ENCODE results near the gene SALL3. TPM values are rescaled to one million over a fixed set of nuclear protein-coding genes. Genes with fewer than 3 reads are reported as not detected.
A peak's percentile ranks its signal among the peaks of the same experiment; 100 is the strongest.

Gene SALL3
- total RNA-seq, result 0.30 and 0.48 TPM in 2 replicates
- polyA plus RNA-seq, result 0.54 and 1.1 TPM in 2 replicates

DNA sequence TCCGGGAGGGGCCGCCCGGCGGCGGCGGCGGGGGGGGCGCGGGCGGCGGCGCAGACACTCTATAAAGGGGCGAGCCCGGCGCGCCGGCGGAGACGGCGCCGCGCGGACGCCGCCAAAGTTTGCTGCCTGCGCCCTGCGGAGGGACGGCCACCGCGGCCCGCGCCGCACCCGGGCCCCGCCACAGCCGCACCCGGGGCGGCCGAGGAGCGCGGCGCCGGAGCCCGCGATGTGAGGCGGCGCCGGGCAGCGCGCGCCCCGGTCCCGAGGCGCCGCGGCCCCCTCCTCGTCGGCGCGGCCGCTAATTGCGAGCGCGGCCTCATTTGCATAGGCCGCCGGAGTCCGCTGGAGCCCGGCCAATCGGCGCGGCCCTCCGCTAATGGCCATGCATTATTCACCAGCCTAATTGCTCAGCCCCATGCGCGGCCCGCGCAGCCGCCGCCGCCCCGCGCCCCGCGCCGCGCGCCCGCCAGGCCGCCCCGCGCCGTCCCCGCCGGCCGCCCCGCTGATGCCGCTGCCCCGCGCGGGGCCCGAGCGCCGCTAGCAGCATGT lies at the start of gene SALL3:
SALL3 (plus strand) TSS at position 89 of the 549 bp plus-strand sequence; CDS start at position 546, 457 bp downstream.
- DNase-seq (ENCODE audit: low spot score), result no peak
- TF ChIP-seq EZH2phosphoT487 (IDR thresholded peaks at IDR 0.05; ENCODE audit: low read depth, severe bottlenecking, unreplicated experiment), result no peak
- no peak for TF ChIP-seq EZH2 (IDR thresholded peaks at IDR 0.05; ENCODE audit: borderline replicate concordance)
- TF ChIP-seq, protein P1, sequence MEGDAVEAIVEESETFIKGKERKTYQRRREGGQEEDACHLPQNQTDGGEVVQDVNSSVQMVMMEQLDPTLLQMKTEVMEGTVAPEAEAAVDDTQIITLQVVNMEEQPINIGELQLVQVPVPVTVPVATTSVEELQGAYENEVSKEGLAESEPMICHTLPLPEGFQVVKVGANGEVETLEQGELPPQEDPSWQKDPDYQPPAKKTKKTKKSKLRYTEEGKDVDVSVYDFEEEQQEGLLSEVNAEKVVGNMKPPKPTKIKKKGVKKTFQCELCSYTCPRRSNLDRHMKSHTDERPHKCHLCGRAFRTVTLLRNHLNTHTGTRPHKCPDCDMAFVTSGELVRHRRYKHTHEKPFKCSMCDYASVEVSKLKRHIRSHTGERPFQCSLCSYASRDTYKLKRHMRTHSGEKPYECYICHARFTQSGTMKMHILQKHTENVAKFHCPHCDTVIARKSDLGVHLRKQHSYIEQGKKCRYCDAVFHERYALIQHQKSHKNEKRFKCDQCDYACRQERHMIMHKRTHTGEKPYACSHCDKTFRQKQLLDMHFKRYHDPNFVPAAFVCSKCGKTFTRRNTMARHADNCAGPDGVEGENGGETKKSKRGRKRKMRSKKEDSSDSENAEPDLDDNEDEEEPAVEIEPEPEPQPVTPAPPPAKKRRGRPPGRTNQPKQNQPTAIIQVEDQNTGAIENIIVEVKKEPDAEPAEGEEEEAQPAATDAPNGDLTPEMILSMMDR (IDR thresholded peaks at IDR 0.05; ENCODE audit: poor library complexity), result no peak
- Histone ChIP-seq H3K4me1 (ENCODE audit: insufficient read depth) (peaks cover 5% of the 10 kb centered on the region), H4K20me1 (ENCODE audit: insufficient read depth, poor library complexity, severe bottlenecking) (no peaks in the 10 kb centered on the region), H3K79me2 (no peaks in the 10 kb centered on the region), H3K36me3 (replicated peaks; ENCODE audit: insufficient read depth, low read depth) (no peaks in the 10 kb centered on the region), H3K9me3 (ENCODE audit: low read depth) (no peaks in the 10 kb centered on the region), H2AFZ (peak within 1 kb of the TSS; percentile 52), H3K27me3 (peaks cover 85% of the 10 kb centered on the region), H3K4me2 (peak within 1 kb of the TSS; percentile 80), H3K9me2 (replicated peaks; ENCODE audit: insufficient read depth) (no peaks in the 10 kb centered on the region), H3K4me3 (no peak within 1 kb of the TSS), H3K27ac (no peak within 1 kb of the TSS)
- under 1% methylated on average over 38 of the region's 102 CpGs for WGBS (ENCODE audit: low lambda C conversion rate, missing lambda C conversion rate)

DNA sequence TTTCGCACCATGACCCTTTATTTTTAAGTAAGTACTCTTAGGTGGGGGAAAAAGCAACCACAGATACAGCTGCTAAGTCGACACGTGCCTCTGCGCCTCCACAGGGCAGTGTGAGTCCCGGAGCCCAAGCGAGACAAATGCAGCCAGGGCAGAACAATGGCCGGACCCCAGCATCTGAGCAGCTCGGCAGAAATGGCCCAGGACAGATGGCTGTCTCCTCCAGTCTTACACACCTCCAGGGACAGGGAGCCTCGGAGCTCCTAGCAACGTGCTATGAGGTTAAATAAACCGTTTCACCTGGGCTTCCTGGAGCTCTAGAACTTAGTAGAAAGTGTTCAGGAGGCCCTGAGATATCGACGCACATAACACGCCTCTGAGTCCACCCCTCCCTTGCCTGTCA lies 47.3 kb upstream of the SALL3 start:
- H3K4me3 ChIP-seq, result no peak overlapping the region
- H3K4me2 ChIP-seq, result no peak overlapping the region
- no peaks in the 10 kb centered on the region for H3K27me3 ChIP-seq
- H3K9me2 ChIP-seq (replicated peaks; ENCODE audit: insufficient read depth), result no peaks in the 10 kb centered on the region
- no peaks in the 10 kb centered on the region for H4K20me1 ChIP-seq (ENCODE audit: insufficient read depth, poor library complexity, severe bottlenecking)
- no peak overlapping the region for H2AFZ ChIP-seq
- H3K36me3 ChIP-seq (replicated peaks; ENCODE audit: insufficient read depth, low read depth), result no peaks in the 10 kb centered on the region
- H3K9me3 ChIP-seq (ENCODE audit: low read depth), result no peaks in the 10 kb centered on the region
- TF ChIP-seq EZH2 (IDR thresholded peaks at IDR 0.05; ENCODE audit: borderline replicate concordance) (no peak), EZH2phosphoT487 (IDR thresholded peaks at IDR 0.05; ENCODE audit: low read depth, severe bottlenecking, unreplicated experiment) (no peak)
- TF ChIP-seq, protein P1 (IDR thresholded peaks at IDR 0.05; ENCODE audit: poor library complexity), result no peak
- H3K79me2 ChIP-seq, result no peaks in the 10 kb centered on the region
- WGBS (ENCODE audit: low lambda C conversion rate, missing lambda C conversion rate), result 87% methylated on average over 14 of the region's 14 CpGs
- H3K27ac ChIP-seq, result no peak overlapping the region
- H3K4me1 ChIP-seq (ENCODE audit: insufficient read depth), result no peaks in the 10 kb centered on the region
- DNase-seq (ENCODE audit: low spot score), result no peak

DNA sequence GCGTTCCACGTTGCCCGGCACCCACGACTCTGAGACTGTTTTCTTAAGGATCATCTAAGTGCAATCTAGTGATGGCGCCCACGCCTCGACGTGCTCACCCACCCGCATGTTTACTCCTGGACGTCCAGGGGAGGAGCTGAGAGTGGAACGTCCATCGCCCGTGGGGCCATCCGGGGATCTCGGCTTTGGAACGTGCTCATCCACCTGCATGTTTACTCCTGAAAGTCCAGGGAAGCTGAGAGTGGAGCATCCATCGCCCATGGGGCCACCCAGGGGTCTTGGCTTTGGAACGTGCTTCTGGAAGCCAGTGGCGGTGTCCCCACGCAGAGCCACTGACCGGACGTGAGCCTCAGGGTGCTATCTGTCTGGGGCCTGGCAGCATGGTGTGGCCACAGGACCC lies 45.6 kb upstream of the SALL3 start:
- Histone ChIP-seq H3K4me2 (no peak overlapping the region), H3K36me3 (replicated peaks; ENCODE audit: insufficient read depth, low read depth) (no peaks in the 10 kb centered on the region), H3K9me2 (replicated peaks; ENCODE audit: insufficient read depth) (no peaks in the 10 kb centered on the region), H3K4me3 (no peak overlapping the region), H3K27ac (no peak overlapping the region), H3K4me1 (ENCODE audit: insufficient read depth) (no peaks in the 10 kb centered on the region), H3K79me2 (no peaks in the 10 kb centered on the region), H2AFZ (no peak overlapping the region), H3K27me3 (no peaks in the 10 kb centered on the region), H4K20me1 (ENCODE audit: insufficient read depth, poor library complexity, severe bottlenecking) (no peaks in the 10 kb centered on the region), H3K9me3 (ENCODE audit: low read depth) (no peaks in the 10 kb centered on the region)
- DNase-seq (ENCODE audit: low spot score), result no peak
- WGBS (ENCODE audit: low lambda C conversion rate, missing lambda C conversion rate), result 90% methylated on average over 22 of the region's 22 CpGs
- TF ChIP-seq, protein P1 (IDR thresholded peaks at IDR 0.05; ENCODE audit: poor library complexity), result no peak
- TF ChIP-seq EZH2phosphoT487 (IDR thresholded peaks at IDR 0.05; ENCODE audit: low read depth, severe bottlenecking, unreplicated experiment) (no peak), EZH2 (IDR thresholded peaks at IDR 0.05; ENCODE audit: borderline replicate concordance) (no peak)
